Activated naive CD4-positive, alpha-beta T cell treated with anti-CD3 and anti-CD28 coated beads, Interleukin-2, amount 50 U/mL, for 16 hours (primary cell): ENCODE data around the gene NFATC1.
"Not testable (repeated sequence)": the region's sequence is repeated elsewhere in the genome, so short reads cannot be mapped to it uniquely, and the experiment has no call there.

Source experiments
- DNase-seq: peaks from one replicate; pipeline ENCODE4 v3.0.0-alpha.2; 2020

NFATC1 gene

GRCh38 chr18:79376661-79377060, 19.1 kb upstream of the NFATC1 start:
- DNase-seq = not testable (repeated sequence)

- no peak for DNase-seq
These were observed 18.4 kb upstream of the NFATC1 start for GRCh38 chr18:79377187-79377891.

GRCh38 chr18:79378536-79379250, 17.0 kb upstream of the NFATC1 start:
- peak; percentile 81 for DNase-seq

- DNase-seq = no peak
These were observed 16.4 kb upstream of the NFATC1 start for GRCh38 chr18:79379251-79379905.

- no peak for DNase-seq
These were observed 15.6 kb upstream of the NFATC1 start for GRCh38 chr18:79379931-79380815.

GRCh38 chr18:79380816-79381806, 14.6 kb upstream of the NFATC1 start:
- peak; percentile 73 for DNase-seq

GRCh38 chr18:79381811-79382311, 13.9 kb upstream of the NFATC1 start:
- DNase-seq = no peak

- no peak for DNase-seq
These were observed 12.9 kb upstream of the NFATC1 start for GRCh38 chr18:79382681-79383387.

- DNase-seq = no peak
These were observed 12.2 kb upstream of the NFATC1 start for GRCh38 chr18:79383388-79384056.

GRCh38 chr18:79384151-79384807, 11.5 kb upstream of the NFATC1 start:
- DNase-seq = no peak

- no peak for DNase-seq
These were observed 10.9 kb upstream of the NFATC1 start for GRCh38 chr18:79384834-79385233.

GRCh38 chr18:79385326-79385707, 10.4 kb upstream of the NFATC1 start:
- DNase-seq = no peak

GRCh38 chr18:79385708-79386341, 9.9 kb upstream of the NFATC1 start:
- no peak for DNase-seq

- no peak for DNase-seq
These were observed 9.2 kb upstream of the NFATC1 start for GRCh38 chr18:79386547-79386946.

GRCh38 chr18:79387214-79387613, 8.5 kb upstream of the NFATC1 start:
- DNase-seq = no peak

GRCh38 chr18:79387615-79388014, 8.1 kb upstream of the NFATC1 start:
- no peak for DNase-seq

- DNase-seq = no peak
These were observed 7.7 kb upstream of the NFATC1 start for GRCh38 chr18:79388043-79388442.

- no peak for DNase-seq
These were observed 6.0 kb upstream of the NFATC1 start for GRCh38 chr18:79389689-79390088.

GRCh38 chr18:79392226-79392625, 3.5 kb upstream of the NFATC1 start:
- DNase-seq = no peak
